SU-DHL-6 (cell line): ENCODE data around the gene OVCH2.

Experiments
- H2AFZ ChIP-seq: fragments of 200-600 bp; sonication (generic); 2 replicates; pipeline ENCODE4 v1.6.1; 2014; ENCODE audit warnings: low read depth, mild to moderate bottlenecking, moderate library complexity, mixed read lengths, antibody characterized with exemption, low read length; ENCODE audit not compliant: severe bottlenecking
- H3F3A ChIP-seq: fragments of 200-600 bp; shearing (Covaris generic); 2 replicates; pipeline ENCODE4 v1.6.0; 2016; ENCODE audit warnings: antibody characterized with exemption, mild to moderate bottlenecking; ENCODE audit not compliant: insufficient read depth
- H3K27ac ChIP-seq: fragments of 200-600 bp; sonication (generic); 2 replicates; pipeline ENCODE4 v1.5.1; 2016; ENCODE audit warnings: low read depth, mild to moderate bottlenecking, low read length, moderate library complexity, mixed read lengths
- H3K27me3 ChIP-seq: fragments of 200-600 bp; sonication (generic), shearing (Covaris generic); 2 replicates; pipeline ENCODE4 v1.6.0; 2014; ENCODE audit warnings: mild to moderate bottlenecking, low read length
- H3K36me3 ChIP-seq: fragments of 200-600 bp; sonication (generic); 2 replicates; pipeline ENCODE4 v1.6.1; 2014; ENCODE audit warnings: mild to moderate bottlenecking, low read length, mixed read lengths
- H3K4me2 ChIP-seq: fragments of 300-600, 200-600 bp; shearing (Covaris generic), sonication (generic); 2 replicates; pipeline ENCODE4 v1.6.0; 2014; ENCODE audit warnings: low read length, low read depth, mild to moderate bottlenecking; ENCODE audit not compliant: poor library complexity, severe bottlenecking
- H3K4me3 ChIP-seq: fragments of 200-600 bp; sonication (generic); 2 replicates; pipeline ENCODE4 v1.5.1; 2014; ENCODE audit warnings: antibody characterized with exemption, low read length, mild to moderate bottlenecking, mixed read lengths; ENCODE audit not compliant: insufficient read depth, poor library complexity, severe bottlenecking
- H3K79me2 ChIP-seq: fragments of 200-600 bp; sonication (generic); 2 replicates; pipeline ENCODE4 v1.6.1; 2014; ENCODE audit warnings: mild to moderate bottlenecking, low read length, moderate library complexity; ENCODE audit not compliant: insufficient read depth
- H3K9ac ChIP-seq: fragments of 200-600 bp; sonication (generic); 2 replicates; pipeline ENCODE4 v1.7.0; 2014; ENCODE audit warnings: mild to moderate bottlenecking, low read length
- H3K9me2 ChIP-seq: fragments of 200-600 bp; sonication (generic); replicated peaks from 2 replicates; pipeline ENCODE4 v1.6.1; 2014; ENCODE audit warnings: low read length; ENCODE audit not compliant: insufficient read depth
- H3K9me3 ChIP-seq: fragments of 200-600 bp; sonication (generic); 2 replicates; pipeline ENCODE4 v1.6.1; 2014; ENCODE audit warnings: low read length, mixed read lengths; ENCODE audit not compliant: insufficient read depth
- H4K20me1 ChIP-seq: fragments of 200-600 bp; sonication (generic); 2 replicates; pipeline ENCODE4 v1.6.1; 2014; ENCODE audit warnings: low read depth, mild to moderate bottlenecking, antibody characterized with exemption, low read length, moderate library complexity, mixed read lengths
- CTCF ChIP-seq: fragments of 200-600 bp; sonication (generic); IDR thresholded peaks from one replicate; pipeline ENCODE4 v1.5.1; 2017; ENCODE audit warnings: antibody characterized with exemption, mild to moderate bottlenecking, low read length, moderate library complexity; ENCODE audit not compliant: insufficient read depth, poor library complexity, severe bottlenecking
- EZH2phosphoT487 ChIP-seq: fragments of 200-600 bp; sonication (generic), shearing (Covaris generic); conservative IDR thresholded peaks from 2 replicates; pipeline ENCODE4 v1.6.1; 2018; ENCODE audit warnings: mild to moderate bottlenecking, antibody characterized with exemption, low read length, moderate library complexity, mixed read lengths

The OVCH2 gene

GRCh38 chr11:7677071-7677470 lies 29.2 kb downstream of the OVCH2 start:
- Histone ChIP-seq H3K4me2 (no peak overlapping the region), H3K79me2 (no peaks in the 10 kb centered on the region), H3K9me3 (no peaks in the 10 kb centered on the region), H3K4me3 (no peak overlapping the region), H3K27ac (no peak overlapping the region), H4K20me1 (no peaks in the 10 kb centered on the region), H3K9me2 (no peaks in the 10 kb centered on the region), H3F3A (no peaks in the 10 kb centered on the region), H2AFZ (no peak overlapping the region), H3K36me3 (no peaks in the 10 kb centered on the region), H3K9ac (no peak overlapping the region), H3K27me3 (no peaks in the 10 kb centered on the region)
- no peak for TF ChIP-seq EZH2phosphoT487
- no peak for TF ChIP-seq CTCF

GRCh38 chr11:7675631-7676030 lies 30.6 kb downstream of the OVCH2 start:
- H4K20me1 ChIP-seq = no peaks in the 10 kb centered on the region
- no peaks in the 10 kb centered on the region for H3K27me3 ChIP-seq
- no peaks in the 10 kb centered on the region for H3K79me2 ChIP-seq
- H2AFZ ChIP-seq = no peak overlapping the region
- no peak overlapping the region for H3K27ac ChIP-seq
- H3F3A ChIP-seq = no peaks in the 10 kb centered on the region
- no peak overlapping the region for H3K9ac ChIP-seq
- H3K4me2 ChIP-seq = no peak overlapping the region
- no peaks in the 10 kb centered on the region for H3K9me3 ChIP-seq
- H3K9me2 ChIP-seq = no peaks in the 10 kb centered on the region
- TF ChIP-seq CTCF (no peak), EZH2phosphoT487 (no peak)
- H3K36me3 ChIP-seq = no peaks in the 10 kb centered on the region
- H3K4me3 ChIP-seq = no peak overlapping the region

- Histone ChIP-seq H3K36me3 (no peaks in the 10 kb centered on the region), H3K79me2 (no peaks in the 10 kb centered on the region), H4K20me1 (no peaks in the 10 kb centered on the region), H3K4me2 (peak overlapping the region; percentile 34), H3K9me2 (no peaks in the 10 kb centered on the region), H3K9me3 (no peaks in the 10 kb centered on the region), H3K4me3 (peak overlapping the region; percentile 33), H3K9ac (peak overlapping the region; percentile 19; the same call in 1 of the 2 replicates), H3K27me3 (no peaks in the 10 kb centered on the region), H2AFZ (peak overlapping the region; percentile 30), H3F3A (no peaks in the 10 kb centered on the region), H3K27ac (no peak overlapping the region)
- no peak for TF ChIP-seq EZH2phosphoT487
- no peak for TF ChIP-seq CTCF
Measured at GRCh38 chr11:7673724-7674434, 32.4 kb downstream of the OVCH2 start.
